Fibroblast of the aortic adventitia (primary cell): ENCODE results near the gene PRODH. TPM values are rescaled to one million over a fixed set of nuclear protein-coding genes. Genes with fewer than 3 reads are reported as not detected.
"Not testable (repeated sequence)": the region's sequence is repeated elsewhere in the genome, so short reads cannot be mapped to it uniquely, and the experiment has no call there.

Experiments
- DNase-seq: peaks from one replicate; pipeline ENCODE4 v3.0.0-alpha.2; 2010; ENCODE audit warnings: low read depth
- H3K4me3 ChIP-seq: 2 replicates; pipeline ENCODE4 v1.5.1; 2011; ENCODE audit warnings: low read depth, mild to moderate bottlenecking, control low read depth, low read length, moderate library complexity
- CTCF ChIP-seq: IDR thresholded peaks from 2 replicates; pipeline ENCODE4 v1.5.1; 2011; ENCODE audit warnings: mild to moderate bottlenecking, low read length, control low read depth, inconsistent platforms; ENCODE audit not compliant: insufficient read depth
- total RNA-seq: library from RNA; depleted of rRNA; stranded (reverse); fragments of >200 nt; gene quantifications from 2 replicates; pipeline ENCODE4 v1.2.3, GENCODE V29; 2012; ENCODE audit warnings: low replicate concordance

Gene PRODH
- total RNA-seq, 1 donor = not detected

GRCh38 chr22:18968011-18968749 lies 32.1 kb upstream of the PRODH start:
- no peak overlapping the region for H3K4me3 ChIP-seq
- DNase-seq = peak; percentile 16
- no peak for TF ChIP-seq CTCF

- DNase-seq, H3K4me3 ChIP-seq: not testable (repeated sequence)
Observed at GRCh38 chr22:18967391-18968010, 31.4 kb upstream of the PRODH start.

- no peak overlapping the region for H3K4me3 ChIP-seq
- DNase-seq = no peak
- no peak for TF ChIP-seq CTCF
Observed at GRCh38 chr22:18966748-18967147, 30.7 kb upstream of the PRODH start.

GRCh38 chr22:18965526-18966421 lies 29.7 kb upstream of the PRODH start:
- H3K4me3 ChIP-seq = no peak overlapping the region

GRCh38 chr22:18964501-18965265 lies 28.6 kb upstream of the PRODH start:
- DNase-seq, H3K4me3 ChIP-seq: not testable (repeated sequence)

More at GRCh38 chr22:18965526-18966421, 29.7 kb upstream of the PRODH start:
- DNase-seq = no peak
- no peak for TF ChIP-seq CTCF

GRCh38 chr22:18964051-18964450 lies 28.0 kb upstream of the PRODH start:
- DNase-seq = not testable (repeated sequence)

GRCh38 chr22:18962308-18962635 lies 26.2 kb upstream of the PRODH start:
- DNase-seq = no peak
- no peak overlapping the region for H3K4me3 ChIP-seq
- no peak for TF ChIP-seq CTCF

More at GRCh38 chr22:18964051-18964450, 28.0 kb upstream of the PRODH start:
- H3K4me3 ChIP-seq = not testable (repeated sequence)

- H3K4me3 ChIP-seq, DNase-seq: not testable (repeated sequence)
Observed at GRCh38 chr22:18961632-18962307, 25.7 kb upstream of the PRODH start.

GRCh38 chr22:18961201-18961600 lies 25.1 kb upstream of the PRODH start:
- not testable (repeated sequence) for H3K4me3 ChIP-seq, DNase-seq

- H3K4me3 ChIP-seq = not testable (repeated sequence)
Observed at GRCh38 chr22:18960166-18960820, 24.2 kb upstream of the PRODH start.

GRCh38 chr22:18959741-18960140 lies 23.6 kb upstream of the PRODH start:
- not testable (repeated sequence) for DNase-seq

More at GRCh38 chr22:18960166-18960820, 24.2 kb upstream of the PRODH start:
- DNase-seq = not testable (repeated sequence)

GRCh38 chr22:18959266-18959665 lies 23.2 kb upstream of the PRODH start:
- not testable (repeated sequence) for H3K4me3 ChIP-seq, DNase-seq

More at GRCh38 chr22:18959741-18960140, 23.6 kb upstream of the PRODH start:
- H3K4me3 ChIP-seq = not testable (repeated sequence)
